HG02884 (cell line): Measurements from ENCODE around the gene GPR149.

Experiments
- ATAC-seq: cut with Tn5 transposase; IDR thresholded peaks from one replicate; pipeline ENCODE4 v1.9.1; 2021; ENCODE audit warnings: mild to moderate bottlenecking, moderate library complexity; ENCODE audit not compliant: unreplicated experiment

Gene GPR149

GRCh38 chr3:154349223-154349622, 80.8 kb downstream of the GPR149 start:
- no peak for ATAC-seq

DNA sequence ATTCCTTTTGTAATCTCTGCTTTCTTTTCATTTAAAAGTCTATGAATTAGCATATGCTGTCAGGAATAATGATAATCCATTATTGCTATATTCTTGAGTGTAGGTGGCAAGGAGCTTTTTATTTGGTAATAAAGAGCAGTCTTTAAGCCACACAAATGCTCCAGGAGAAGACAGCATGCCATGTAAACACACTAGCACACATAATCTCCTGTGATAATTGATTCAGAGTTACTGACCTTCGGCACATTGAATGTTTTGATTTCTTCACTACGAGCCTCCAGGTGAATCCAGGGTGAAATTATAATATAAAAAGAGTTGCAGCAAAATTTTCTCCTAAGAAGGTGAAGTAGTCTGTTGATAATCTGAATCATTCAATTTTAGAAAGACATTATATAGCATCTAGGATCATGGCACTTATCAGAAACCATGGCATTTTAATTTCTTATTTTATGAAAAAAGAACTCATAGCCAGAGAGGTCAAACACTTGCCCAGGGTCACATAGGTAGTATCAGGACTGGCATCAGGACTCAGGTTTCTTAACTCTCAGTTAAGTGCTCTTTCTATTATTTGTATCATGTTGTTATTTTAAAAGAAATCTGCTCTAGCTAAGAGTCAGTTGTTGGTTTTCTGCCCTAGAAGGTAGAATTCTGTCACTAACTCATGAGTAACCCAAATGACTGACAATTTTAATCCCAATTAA, 84.4 kb downstream of the GPR149 start:
- ATAC-seq, result no peak

DNA sequence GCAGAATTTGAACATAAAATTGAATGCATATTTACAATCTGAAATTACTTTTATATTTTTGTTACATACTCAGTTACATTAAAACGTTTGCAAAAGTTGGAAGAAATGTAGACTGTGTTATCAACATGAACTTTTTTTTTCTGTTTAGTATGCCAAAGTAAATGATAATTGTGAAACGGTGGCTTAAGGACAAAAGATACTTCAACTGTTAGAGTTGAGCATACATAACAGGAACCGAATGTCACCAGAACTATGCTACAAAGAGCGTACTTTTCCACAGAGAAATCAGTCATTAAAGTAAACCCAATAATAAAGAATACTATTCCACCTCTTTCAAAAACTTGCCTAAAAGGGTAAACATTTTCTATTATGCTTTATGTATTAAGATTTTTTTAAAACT, 91.4 kb downstream of the GPR149 start:
- ATAC-seq, result no peak

- no peak for ATAC-seq
Measured at GRCh38 chr3:154338008-154338407, 92.0 kb downstream of the GPR149 start.

GRCh38 chr3:154334973-154335420, 95.0 kb downstream of the GPR149 start:
- ATAC-seq, result no peak

- ATAC-seq, result no peak
Measured at GRCh38 chr3:154327871-154328270, 102.1 kb downstream of the GPR149 start.

- no peak for ATAC-seq
Measured at GRCh38 chr3:154324919-154325318, 105.1 kb downstream of the GPR149 start.

DNA sequence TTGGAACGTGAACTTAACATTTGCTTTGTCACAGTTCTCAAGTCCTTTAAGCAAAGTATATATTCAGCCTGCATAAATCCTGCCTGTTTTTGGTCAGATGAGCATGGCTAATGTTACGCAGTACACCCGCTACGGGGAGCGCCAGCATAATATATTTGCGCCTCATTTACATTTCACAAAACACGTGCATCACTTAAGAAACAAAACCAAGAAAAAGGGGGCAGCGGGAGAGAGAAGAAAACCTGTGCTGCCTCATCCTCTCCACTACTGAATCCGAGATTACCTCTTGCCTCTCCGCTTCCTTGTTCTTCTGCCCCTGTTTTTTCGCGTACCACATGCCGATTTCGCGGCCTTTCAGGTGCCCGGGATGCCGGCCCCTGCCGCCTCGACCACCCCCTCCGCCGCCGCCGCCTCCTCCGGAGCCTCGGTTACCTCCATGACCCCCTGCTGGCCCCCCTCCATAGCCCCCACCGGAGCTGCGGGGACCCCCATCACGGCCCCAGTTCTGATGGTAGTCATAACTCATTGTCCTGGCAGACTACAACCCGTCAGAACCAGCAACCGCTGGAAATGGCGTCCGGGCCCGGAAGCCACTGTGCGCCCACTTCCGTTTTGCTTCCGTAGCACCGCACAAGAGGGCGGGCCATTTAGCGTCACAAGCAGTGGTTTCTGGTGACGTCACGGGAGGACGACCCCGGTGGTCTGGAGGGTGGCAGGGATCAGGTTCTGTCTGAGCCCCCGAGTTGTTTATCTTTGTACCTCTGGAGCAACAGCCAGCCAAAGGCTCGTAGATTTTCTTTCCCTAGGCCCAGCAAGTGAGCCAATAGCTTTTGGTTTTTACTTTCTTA, 105.9 kb downstream of the GPR149 start, which contains the start of gene DHX36:
DHX36 (minus strand) TSS at position 597 of the 848 bp plus-strand sequence; CDS start at position 526, 71 bp downstream.
- peak; percentile 94 for ATAC-seq

DNA sequence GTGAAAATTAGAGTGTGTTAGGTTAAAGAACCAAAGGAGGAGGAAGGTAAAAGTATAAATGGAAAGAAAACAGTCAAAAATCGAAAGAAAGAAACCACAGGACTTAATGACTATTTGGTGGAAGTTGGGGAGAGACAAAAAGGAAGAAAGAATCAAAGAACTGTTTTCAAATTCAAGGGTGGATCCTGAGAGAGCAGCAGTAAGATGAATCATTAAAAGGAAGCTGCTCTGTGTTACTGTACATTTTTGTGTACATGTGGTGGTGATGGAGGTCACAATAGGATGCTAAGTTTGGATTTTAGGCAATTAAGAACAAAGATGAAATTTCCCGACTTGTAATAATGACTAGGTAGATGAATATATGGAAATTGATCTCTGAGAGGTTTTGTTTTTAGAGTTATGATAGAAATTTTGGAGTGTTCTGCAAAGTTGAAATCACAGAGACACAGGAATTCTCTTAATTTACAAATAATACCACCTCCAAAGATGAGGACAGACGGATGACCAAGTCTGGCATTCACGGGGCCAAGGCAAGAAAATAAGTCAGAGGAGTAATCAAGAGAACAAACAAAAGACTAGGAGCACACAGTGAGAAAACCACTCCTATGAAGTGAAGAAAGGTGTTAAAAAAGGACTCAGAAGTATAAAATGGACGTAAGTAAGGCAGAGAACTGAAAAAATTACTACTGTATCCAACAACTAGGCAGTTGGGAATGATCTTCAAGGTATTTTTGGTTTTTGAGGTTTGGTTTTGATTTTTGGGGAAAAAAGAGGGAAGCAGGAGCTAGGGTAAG, 112.8 kb downstream of the GPR149 start:
- ATAC-seq, result no peak

DNA sequence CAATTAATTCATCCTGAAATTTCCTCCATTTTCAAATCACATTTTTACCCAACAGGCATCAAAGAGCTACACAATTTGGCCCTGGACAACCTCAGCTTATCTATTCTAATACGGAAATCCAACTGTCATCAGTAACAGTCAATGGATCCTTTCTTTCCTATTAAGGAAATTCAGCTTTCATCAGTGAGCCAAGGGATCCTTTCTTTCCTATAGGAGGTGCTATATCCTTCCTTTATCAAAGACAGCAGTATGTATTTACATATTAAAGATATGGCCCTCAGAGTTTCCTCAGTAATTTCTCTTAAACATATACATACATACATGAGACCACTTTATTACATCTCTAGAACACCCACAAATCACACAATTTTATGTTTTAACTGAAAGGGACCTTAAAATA, 115.8 kb downstream of the GPR149 start:
- ATAC-seq, result no peak

DNA sequence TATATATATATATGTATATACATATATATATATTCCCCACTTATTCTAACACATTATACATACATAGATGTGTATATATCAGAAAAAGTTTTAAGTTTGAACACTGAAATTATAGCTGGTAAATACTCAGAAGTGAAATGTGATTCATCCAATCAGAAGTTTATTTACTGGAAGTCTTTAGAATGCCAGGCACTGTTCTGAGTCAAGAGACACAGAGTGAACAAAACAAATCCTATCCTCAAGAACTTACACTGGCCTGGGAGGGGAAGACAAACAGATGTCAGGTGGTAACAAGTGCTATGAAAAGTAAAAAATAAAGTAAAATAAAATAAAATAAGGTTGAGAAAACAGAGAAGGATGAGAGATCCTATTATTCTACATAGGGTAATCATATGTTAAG, 119.2 kb downstream of the GPR149 start:
- no peak for ATAC-seq

GRCh38 chr3:154307363-154307762, 122.6 kb downstream of the GPR149 start:
- no peak for ATAC-seq

GRCh38 chr3:154304936-154305335, 125.1 kb downstream of the GPR149 start:
- ATAC-seq, result no peak

GRCh38 chr3:154304116-154304786, 125.7 kb downstream of the GPR149 start:
- no peak for ATAC-seq

- no peak for ATAC-seq
Measured at GRCh38 chr3:154301561-154301960, 128.4 kb downstream of the GPR149 start.

DNA sequence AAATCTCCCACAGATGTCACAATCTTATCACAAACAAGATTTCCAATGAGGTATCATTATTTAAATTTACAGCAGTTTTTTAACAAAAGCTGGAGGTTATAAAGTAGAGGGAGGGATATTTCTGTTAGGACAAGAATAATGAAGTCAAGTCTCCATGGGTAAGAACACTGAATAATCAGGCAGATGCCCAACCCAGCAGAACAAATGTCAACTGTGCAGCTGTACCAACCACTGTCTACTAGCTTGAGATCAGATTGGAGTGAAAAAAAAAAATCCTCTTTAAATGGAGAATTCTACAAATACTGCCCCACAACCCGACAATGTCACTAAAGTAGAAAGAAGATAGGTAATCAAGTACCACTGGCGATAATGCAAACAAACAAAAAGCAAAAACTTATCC, 136.0 kb downstream of the GPR149 start:
- no peak for ATAC-seq

DNA sequence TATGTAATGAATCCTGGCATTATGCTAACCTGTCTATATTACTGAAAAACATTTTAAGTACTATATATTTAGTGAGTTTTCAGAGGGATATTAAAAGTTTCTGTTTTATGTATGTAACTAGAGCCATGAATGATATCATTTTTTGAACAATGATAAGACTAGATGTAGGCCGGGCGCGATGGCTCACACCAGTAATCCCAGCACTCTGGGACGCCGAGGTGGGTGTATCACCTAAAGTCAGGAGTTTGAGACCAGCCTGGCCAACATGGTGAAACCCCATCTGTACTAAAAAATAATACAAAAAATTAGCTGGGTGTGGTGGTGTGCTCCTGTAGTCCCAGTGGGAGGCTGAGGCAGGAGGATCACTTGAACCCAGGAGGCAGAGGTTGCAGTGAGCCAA, 139.8 kb downstream of the GPR149 start:
- ATAC-seq, result no peak
